Mesenchymal stem cell (in vitro differentiated cells and primary cell): ENCODE measurements around the gene MACIR.

Experiments used
- DNase-seq: peaks from one replicate; pipeline ENCODE4 v3.0.0-alpha.2; 2013
- H2AFZ ChIP-seq: one replicate; pipeline ENCODE4 v1.6.1; 2013; ENCODE audit warnings: low read depth, mild to moderate bottlenecking, control low read depth, inconsistent platforms, low read length, moderate library complexity
- H2AK5ac ChIP-seq: 2 replicates; pipeline ENCODE4 v1.6.1; 2013; ENCODE audit warnings: low read length, moderate library complexity, mild to moderate bottlenecking, inconsistent platforms; ENCODE audit not compliant: severe bottlenecking
- H2BK120ac ChIP-seq: one replicate; pipeline ENCODE4 v1.6.1; 2013; ENCODE audit warnings: low read depth, mild to moderate bottlenecking, inconsistent platforms, low read length, moderate library complexity
- H2BK12ac ChIP-seq, 2 experiments: one replicate each; pipeline ENCODE4 v1.6.1; 2013; ENCODE audit warnings: inconsistent platforms in 2 of 2, low read length in 2 of 2, mild to moderate bottlenecking in 2 of 2, moderate library complexity in 2 of 2, control low read depth in 1 of 2
- H2BK15ac ChIP-seq: one replicate; pipeline ENCODE4 v1.6.1; 2013; ENCODE audit warnings: mild to moderate bottlenecking, low read depth, inconsistent platforms; ENCODE audit not compliant: poor library complexity, severe bottlenecking
- H2BK5ac ChIP-seq: 2 replicates; pipeline ENCODE4 v1.6.1; 2013; ENCODE audit warnings: low read depth, mild to moderate bottlenecking, low read length, control low read depth, inconsistent platforms; ENCODE audit not compliant: poor library complexity, severe bottlenecking
- H3K14ac ChIP-seq, 2 experiments: one replicate each; pipeline ENCODE4 v1.6.1; 2013; ENCODE audit warnings: inconsistent platforms in 2 of 2, low read length in 2 of 2, control low read depth in 1 of 2, mild to moderate bottlenecking in 1 of 2, moderate library complexity in 1 of 2
- H3K18ac ChIP-seq, 2 experiments: one replicate each; pipeline ENCODE4 v1.6.1; 2013; ENCODE audit warnings: inconsistent platforms in 2 of 2, low read length in 2 of 2, control low read depth in 1 of 2, low read depth in 1 of 2, mild to moderate bottlenecking in 1 of 2
- H3K23ac ChIP-seq, 2 experiments: one replicate each; pipeline ENCODE4 v1.6.1; 2013; ENCODE audit warnings: inconsistent platforms in 2 of 2, low read length in 2 of 2, mild to moderate bottlenecking in 2 of 2, moderate library complexity in 2 of 2, control low read depth in 1 of 2
- H3K27ac ChIP-seq: 2 replicates; pipeline ENCODE4 v1.5.1; 2013; ENCODE audit warnings: mild to moderate bottlenecking, moderate library complexity, low read length, control low read depth, inconsistent platforms; ENCODE audit not compliant: poor library complexity, severe bottlenecking
- H3K27me3 ChIP-seq, 2 experiments: 2 replicates each; pipeline versions ENCODE4 v1.6.1 to v1.7.0; 2013; ENCODE audit warnings: low read length in 2 of 2, mild to moderate bottlenecking in 2 of 2, moderate library complexity in 2 of 2, control low read depth in 1 of 2, inconsistent platforms in 1 of 2; ENCODE audit not compliant: control insufficient read depth in 1 of 2, insufficient read depth in 1 of 2
- H3K36me3 ChIP-seq, 2 experiments: 2 replicates each; pipeline versions ENCODE4 v1.6.1 to v1.7.0; 2013; ENCODE audit warnings: low read length in 2 of 2, control low read depth in 1 of 2, inconsistent platforms in 1 of 2, low read depth in 1 of 2, mild to moderate bottlenecking in 1 of 2; ENCODE audit not compliant: insufficient read depth in 2 of 2, control insufficient read depth in 1 of 2
- H3K4ac ChIP-seq, 2 experiments: one replicate each; pipeline ENCODE4 v1.6.1; 2013; ENCODE audit warnings: inconsistent platforms in 2 of 2, low read length in 2 of 2, mild to moderate bottlenecking in 2 of 2, moderate library complexity in 2 of 2, control low read depth in 1 of 2, low read depth in 1 of 2
- H3K4me1 ChIP-seq: 2 replicates; pipeline ENCODE4 v1.6.1; 2013; ENCODE audit warnings: low read depth, low read length, control low read depth; ENCODE audit not compliant: control insufficient read depth, insufficient read depth
- H3K4me2 ChIP-seq: 2 replicates; pipeline ENCODE4 v1.6.1; 2013; ENCODE audit warnings: low read length, mild to moderate bottlenecking, inconsistent platforms; ENCODE audit not compliant: poor library complexity, severe bottlenecking
- H3K4me3 ChIP-seq, 2 experiments: 2 replicates each; pipeline versions ENCODE4 v1.5.1 to v1.7.0; 2013; ENCODE audit warnings: low read length in 2 of 2, mild to moderate bottlenecking in 2 of 2, control low read depth in 1 of 2, low read depth in 1 of 2; ENCODE audit not compliant: insufficient read depth in 1 of 2
- H3K79me1 ChIP-seq: replicated peaks from 2 replicates; pipeline ENCODE4 v1.6.1; 2013; ENCODE audit warnings: mild to moderate bottlenecking, control low read depth, low read length, inconsistent platforms; ENCODE audit not compliant: poor library complexity, severe bottlenecking
- H3K9ac ChIP-seq: 2 replicates; pipeline ENCODE4 v1.7.0; 2013; ENCODE audit warnings: mild to moderate bottlenecking, low read length, moderate library complexity
- H3K9me3 ChIP-seq: 2 replicates; pipeline ENCODE4 v1.7.0; 2013; ENCODE audit warnings: mild to moderate bottlenecking, low read length; ENCODE audit not compliant: control insufficient read depth
- H4K8ac ChIP-seq: one replicate; pipeline ENCODE4 v1.6.1; 2013; ENCODE audit warnings: inconsistent platforms, mild to moderate bottlenecking, low read length, moderate library complexity
- H4K91ac ChIP-seq: one replicate; pipeline ENCODE4 v1.6.1; 2013; ENCODE audit warnings: mild to moderate bottlenecking, low read length, inconsistent platforms
- WGBS: methylation state at CpG from one replicate; pipeline ENCODE4 v1.1.7; 2013; ENCODE audit warnings: mixed read lengths; 5-methylcytosine and 5-hydroxymethylcytosine counted together

Gene MACIR

DNA sequence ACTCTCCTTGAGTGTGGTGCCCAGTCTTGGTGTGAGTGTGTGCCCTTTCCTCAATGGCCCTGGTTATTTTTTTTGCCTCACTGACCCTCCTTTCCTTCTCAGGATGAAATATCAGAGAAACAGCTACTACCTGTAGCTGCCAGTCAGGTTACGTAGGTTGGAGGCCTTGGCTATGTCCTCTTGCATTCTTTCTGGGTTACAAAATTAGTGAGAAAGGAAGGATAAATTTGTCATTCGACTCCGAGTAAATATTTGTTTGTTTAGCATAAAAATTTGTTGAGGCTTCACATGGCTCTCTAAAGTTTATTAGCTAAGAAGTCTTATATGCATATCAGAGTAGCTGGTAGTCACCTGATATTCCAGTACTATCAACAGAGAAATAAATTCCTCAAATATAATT lies 15.4 kb downstream of the MACIR start:
- Histone ChIP-seq H2AK5ac (no peak overlapping the region), H2BK5ac (no peak overlapping the region), H2BK12ac (no peak overlapping the region), H2BK15ac (no peak overlapping the region), H3K23ac (no peak overlapping the region), H4K8ac (no peak overlapping the region), H3K4me1 (no peaks in the 10 kb centered on the region), H3K27me3 (no peaks in the 10 kb centered on the region), H3K36me3 (peaks cover 7 to 34% of the 10 kb centered on the region in 2 experiments), H2BK120ac (no peak overlapping the region), H2AFZ (no peak overlapping the region), H3K14ac (no peak overlapping the region), H3K79me1 (peaks cover 10% of the 10 kb centered on the region), H3K27ac (no peak overlapping the region), H3K4me2 (no peak overlapping the region), H3K4ac (no peak overlapping the region), H3K4me3 (no peak overlapping the region), H4K91ac (no peak overlapping the region), H3K9me3 (no peaks in the 10 kb centered on the region), H3K18ac (no peak overlapping the region), H3K9ac (no peak overlapping the region)
- WGBS = 97% methylated on average over 2 of the region's 3 CpGs
- no peak for DNase-seq

GRCh38 chr5:103275851-103276250 lies 17.3 kb downstream of the MACIR start:
- Histone ChIP-seq H3K9me3 (no peaks in the 10 kb centered on the region), H2AFZ (no peak overlapping the region), H3K23ac (no peak overlapping the region), H3K79me1 (peaks cover 9% of the 10 kb centered on the region), H3K14ac (no peak overlapping the region), H3K4me1 (no peaks in the 10 kb centered on the region), H3K18ac (no peak overlapping the region), H2AK5ac (no peak overlapping the region), H2BK15ac (no peak overlapping the region), H4K8ac (no peak overlapping the region), H2BK5ac (no peak overlapping the region), H4K91ac (no peak overlapping the region), H3K27me3 (no peaks in the 10 kb centered on the region), H3K9ac (no peak overlapping the region), H3K27ac (no peak overlapping the region), H3K4me2 (no peak overlapping the region), H3K36me3 (peaks cover 6 to 32% of the 10 kb centered on the region in 2 experiments), H2BK12ac (no peak overlapping the region), H3K4me3 (no peak overlapping the region), H2BK120ac (no peak overlapping the region), H3K4ac (no peak overlapping the region)
- 97% methylated on average over 12 of the region's 12 CpGs for WGBS
- DNase-seq = no peak

DNA sequence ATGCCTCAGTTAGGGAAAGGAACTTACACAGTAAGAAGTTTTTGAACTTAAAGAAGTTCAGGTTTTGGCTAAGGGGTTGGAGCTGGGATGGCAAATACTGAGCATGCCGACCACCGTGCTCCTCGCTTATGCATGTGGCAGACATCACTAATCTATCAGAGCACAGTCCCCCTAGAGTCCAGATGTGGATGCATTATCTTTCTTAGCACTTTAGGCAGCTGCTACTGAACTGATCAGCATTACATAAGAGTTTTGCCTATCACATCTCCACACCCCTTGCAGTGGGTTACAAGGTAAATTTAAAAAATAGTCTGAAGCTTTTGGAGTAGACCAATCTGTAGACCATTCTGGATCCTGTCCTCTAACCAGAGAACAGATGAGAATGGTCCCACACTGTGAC lies 22.4 kb downstream of the MACIR start:
- H3K14ac ChIP-seq = no peak overlapping the region
- WGBS = 100% methylated on average over 3 of the region's 3 CpGs
- no peaks in the 10 kb centered on the region for H3K4me1 ChIP-seq
- H2BK5ac ChIP-seq = no peak overlapping the region
- H3K9me3 ChIP-seq = no peaks in the 10 kb centered on the region
- no peak overlapping the region for H2AFZ ChIP-seq
- peaks cover 3 to 22% of the 10 kb centered on the region in 2 experiments for H3K36me3 ChIP-seq
- H3K23ac ChIP-seq = no peak overlapping the region
- no peak overlapping the region for H4K8ac ChIP-seq
- no peak for DNase-seq
- no peak overlapping the region for H3K4ac ChIP-seq
- H3K27ac ChIP-seq = no peak overlapping the region
- H2AK5ac ChIP-seq = no peak overlapping the region
- no peak overlapping the region for H3K9ac ChIP-seq
- H2BK15ac ChIP-seq = no peak overlapping the region
- H2BK12ac ChIP-seq = no peak overlapping the region
- peaks cover 2% of the 10 kb centered on the region for H3K79me1 ChIP-seq
- no peak overlapping the region for H3K4me2 ChIP-seq
- H4K91ac ChIP-seq = no peak overlapping the region
- no peak overlapping the region for H3K4me3 ChIP-seq
- no peaks in the 10 kb centered on the region for H3K27me3 ChIP-seq
- no peak overlapping the region for H2BK120ac ChIP-seq
- H3K18ac ChIP-seq = no peak overlapping the region

- H2BK15ac ChIP-seq = no peak overlapping the region
Measured at GRCh38 chr5:103283120-103283519, 24.6 kb downstream of the MACIR start.

More at GRCh38 chr5:103283120-103283519, 24.6 kb downstream of the MACIR start:
- Histone ChIP-seq H3K9me3 (no peaks in the 10 kb centered on the region), H2AK5ac (no peak overlapping the region), H3K79me1 (no peaks in the 10 kb centered on the region), H4K8ac (no peak overlapping the region), H3K18ac (no peak overlapping the region), H4K91ac (no peak overlapping the region), H2BK5ac (no peak overlapping the region), H3K14ac (no peak overlapping the region), H3K27me3 (no peaks in the 10 kb centered on the region), H3K4ac (no peak overlapping the region), H3K4me3 (no peak overlapping the region), H3K36me3 (peaks cover 0 to 3% of the 10 kb centered on the region in 2 experiments), H3K4me1 (no peaks in the 10 kb centered on the region), H2BK12ac (no peak overlapping the region), H2AFZ (no peak overlapping the region), H3K27ac (no peak overlapping the region), H2BK120ac (no peak overlapping the region), H3K9ac (no peak overlapping the region), H3K4me2 (no peak overlapping the region), H3K23ac (no peak overlapping the region)
- WGBS = 75% methylated on average over 1 of the region's 2 CpGs
- DNase-seq = no peak
